ENCODE measurements around the gene MXRA8. TPM values are rescaled to one million over a fixed set of nuclear protein-coding genes. Genes with fewer than 3 reads are reported as not detected.

MXRA8 gene
- polyA plus RNA-seq, 2 of the 4 experiments (the other 2 are of a cell fraction) = 0.12 to 0.22 TPM

DNA sequence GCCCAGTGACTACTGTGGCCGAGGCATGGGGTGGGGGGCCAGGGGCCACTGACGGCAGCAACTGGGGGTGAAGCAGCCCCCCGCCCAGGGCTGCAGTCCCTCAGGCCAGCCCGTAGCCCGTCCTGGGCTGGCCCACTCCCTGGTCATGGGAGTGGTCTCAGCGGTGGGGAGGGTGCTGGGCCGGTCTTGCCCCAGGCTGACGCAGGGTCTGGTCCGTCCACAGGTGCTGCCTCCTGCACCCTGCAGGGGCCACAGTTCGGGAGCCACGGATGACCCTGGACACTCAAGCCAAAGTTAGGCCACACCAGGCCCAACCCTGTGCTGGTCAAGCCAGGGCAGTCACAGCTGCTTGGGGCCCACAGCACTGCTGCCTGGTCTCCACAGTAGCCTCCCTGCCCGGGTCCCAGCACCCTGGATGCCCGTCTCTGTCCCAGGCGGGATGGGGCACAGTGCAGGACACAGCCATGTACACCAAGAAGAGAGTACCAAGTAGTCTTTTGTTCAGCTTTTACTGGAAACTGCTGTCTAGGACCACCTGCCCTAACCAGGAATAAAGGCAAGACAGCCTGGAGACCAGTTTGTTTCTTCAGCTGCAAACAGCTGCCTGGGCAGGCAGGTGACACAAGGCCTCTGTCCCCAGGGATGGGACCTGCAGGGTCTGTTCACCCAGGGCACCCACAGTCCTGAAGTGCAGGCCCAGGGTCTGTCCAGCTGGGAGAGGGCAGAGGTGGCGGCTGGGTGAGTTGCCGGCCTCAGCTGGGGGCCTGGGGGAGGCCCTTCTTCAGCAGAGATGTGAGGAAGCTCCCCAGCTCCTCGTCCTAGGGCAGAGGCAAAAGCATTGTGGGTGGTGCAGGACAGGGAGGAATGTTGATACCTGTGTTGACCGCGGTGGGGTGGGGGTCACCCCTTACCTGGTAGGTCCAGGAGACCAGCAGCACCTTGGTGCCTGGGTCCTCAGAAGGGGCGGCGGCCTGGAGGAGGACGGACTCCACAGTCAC lies 46.9 kb downstream of the MXRA8 start:
- DNase-seq (ENCODE audit: low read depth in 1 of 2, low spot score in 1 of 2) (no peak), ATAC-seq (no peak), FAIRE-seq (no peak)
- CTCF ChIA-PET = interaction anchor here (1.6 kb wide), 1 partner anchor 9 kb away, joined by 4 read pairs; no protein-coding TSS in a partner anchor
- Histone ChIP-seq H3K4me3 (no peak overlapping the region), H3K9me3 (no peaks in the 10 kb centered on the region), H3K4me2 (no peak overlapping the region), H3K27ac (no peak overlapping the region), H3K4me1 (peaks cover 16% of the 10 kb centered on the region)
- POLR2A ChIA-PET = interaction anchor here (1.0 kb wide), 1 partner anchor 88 kb away, joined by 3 read pairs; the partner anchor contains the start of gene CCNL2
- TF ChIP-seq EHF (CRISPR knock-in tag; IDR thresholded peaks at IDR 0.05) = no peak
- TF ChIP-seq, protein P1, sequence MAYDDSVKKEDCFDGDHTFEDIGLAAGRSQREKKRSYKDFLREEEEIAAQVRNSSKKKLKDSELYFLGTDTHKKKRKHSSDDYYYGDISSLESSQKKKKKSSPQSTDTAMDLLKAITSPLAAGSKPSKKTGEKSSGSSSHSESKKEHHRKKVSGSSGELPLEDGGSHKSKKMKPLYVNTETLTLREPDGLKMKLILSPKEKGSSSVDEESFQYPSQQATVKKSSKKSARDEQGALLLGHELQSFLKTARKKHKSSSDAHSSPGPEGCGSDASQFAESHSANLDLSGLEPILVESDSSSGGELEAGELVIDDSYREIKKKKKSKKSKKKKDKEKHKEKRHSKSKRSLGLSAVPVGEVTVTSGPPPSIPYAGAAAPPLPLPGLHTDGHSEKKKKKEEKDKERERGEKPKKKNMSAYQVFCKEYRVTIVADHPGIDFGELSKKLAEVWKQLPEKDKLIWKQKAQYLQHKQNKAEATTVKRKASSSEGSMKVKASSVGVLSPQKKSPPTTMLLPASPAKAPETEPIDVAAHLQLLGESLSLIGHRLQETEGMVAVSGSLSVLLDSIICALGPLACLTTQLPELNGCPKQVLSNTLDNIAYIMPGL (CRISPR knock-in tag; IDR thresholded peaks at IDR 0.05; ENCODE audit: borderline replicate concordance) = no peak
- no peak for TF ChIP-seq ESRRA (IDR thresholded peaks at IDR 0.05; ENCODE audit: borderline replicate concordance, low read length)
- no peak for TF ChIP-seq CEBPB (IDR thresholded peaks at IDR 0.05)
- TF ChIP-seq FOSB (CRISPR knock-in tag; IDR thresholded peaks at IDR 0.05) = no peak
- no peak for TF ChIP-seq CHD2 (IDR thresholded peaks at IDR 0.05; ENCODE audit: low read length, partially characterized antibody)
- TF ChIP-seq, protein P2, sequence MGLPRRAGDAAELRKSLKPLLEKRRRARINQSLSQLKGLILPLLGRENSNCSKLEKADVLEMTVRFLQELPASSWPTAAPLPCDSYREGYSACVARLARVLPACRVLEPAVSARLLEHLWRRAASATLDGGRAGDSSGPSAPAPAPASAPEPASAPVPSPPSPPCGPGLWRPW (IDR thresholded peaks at IDR 0.05) = no peak
- no peak for TF ChIP-seq JUNB (IDR thresholded peaks at IDR 0.05)
- TF ChIP-seq, protein P3, sequence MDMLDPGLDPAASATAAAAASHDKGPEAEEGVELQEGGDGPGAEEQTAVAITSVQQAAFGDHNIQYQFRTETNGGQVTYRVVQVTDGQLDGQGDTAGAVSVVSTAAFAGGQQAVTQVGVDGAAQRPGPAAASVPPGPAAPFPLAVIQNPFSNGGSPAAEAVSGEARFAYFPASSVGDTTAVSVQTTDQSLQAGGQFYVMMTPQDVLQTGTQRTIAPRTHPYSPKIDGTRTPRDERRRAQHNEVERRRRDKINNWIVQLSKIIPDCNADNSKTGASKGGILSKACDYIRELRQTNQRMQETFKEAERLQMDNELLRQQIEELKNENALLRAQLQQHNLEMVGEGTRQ (IDR thresholded peaks at IDR 0.05) = no peak
- TF ChIP-seq MYC (IDR thresholded peaks at IDR 0.05; ENCODE audit: borderline replicate concordance, low read length) = no peak
- no peak for TF ChIP-seq ZFP36 (IDR thresholded peaks at IDR 0.05; ENCODE audit: borderline replicate concordance, partially characterized antibody)
- TF ChIP-seq, protein P4, sequence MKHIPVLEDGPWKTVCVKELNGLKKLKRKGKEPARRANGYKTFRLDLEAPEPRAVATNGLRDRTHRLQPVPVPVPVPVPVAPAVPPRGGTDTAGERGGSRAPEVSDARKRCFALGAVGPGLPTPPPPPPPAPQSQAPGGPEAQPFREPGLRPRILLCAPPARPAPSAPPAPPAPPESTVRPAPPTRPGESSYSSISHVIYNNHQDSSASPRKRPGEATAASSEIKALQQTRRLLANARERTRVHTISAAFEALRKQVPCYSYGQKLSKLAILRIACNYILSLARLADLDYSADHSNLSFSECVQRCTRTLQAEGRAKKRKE (CRISPR knock-in tag; IDR thresholded peaks at IDR 0.05; ENCODE audit: low read depth) = no peak
- no peak for TF ChIP-seq FOXS1 (CRISPR knock-in tag; IDR thresholded peaks at IDR 0.05)
- 98% methylated on average over 8 of the region's 22 CpGs for WGBS (ENCODE audit: missing lambda C conversion rate)

DNA sequence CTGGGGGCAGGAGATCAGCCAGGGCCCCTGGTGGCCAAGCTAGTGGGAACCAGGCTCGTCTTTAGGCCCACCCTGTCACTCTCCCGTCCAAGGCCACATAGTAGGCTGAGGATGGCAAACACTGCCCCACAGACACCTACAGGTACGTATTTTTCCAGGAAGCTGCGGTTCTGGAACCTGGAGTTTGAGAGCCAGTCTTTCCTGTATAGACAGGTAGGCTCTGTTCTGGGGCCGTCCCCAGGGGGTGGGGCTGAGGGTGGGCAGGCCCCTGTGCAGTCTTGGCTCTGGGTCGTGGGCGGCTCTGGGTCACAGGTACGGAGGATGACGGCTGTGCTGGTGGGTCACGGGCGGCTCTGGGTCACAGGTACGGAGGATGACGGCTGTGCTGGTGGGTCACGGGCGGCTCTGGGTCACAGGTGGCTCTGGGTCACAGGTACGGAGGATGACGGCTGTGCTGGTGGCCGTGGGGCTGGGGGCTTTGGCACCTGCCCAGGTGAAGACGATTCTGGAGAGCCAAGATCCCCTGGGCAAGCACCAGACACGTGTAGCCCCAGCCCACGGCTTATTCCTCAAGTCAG lies 47.8 kb downstream of the MXRA8 start:
- Histone ChIP-seq H3K9me3 (no peaks in the 10 kb centered on the region), H3K27ac (no peak overlapping the region), H3K4me1 (peaks cover 24% of the 10 kb centered on the region), H3K4me3 (no peak overlapping the region), H3K4me2 (no peak overlapping the region)
- 85% methylated on average over 7 of the region's 21 CpGs for WGBS (ENCODE audit: missing lambda C conversion rate)
- ChIA-PET POLR2A (no interaction called here), CTCF (interaction anchor here (1.6 kb wide), 1 partner anchor 8 kb away, joined by 4 read pairs; no protein-coding TSS in a partner anchor)
- no peak for FAIRE-seq
- no peak for ATAC-seq
- DNase-seq (ENCODE audit: low read depth in 1 of 2, low spot score in 1 of 2) = no peak
- TF ChIP-seq CHD2 (IDR thresholded peaks at IDR 0.05; ENCODE audit: low read length, partially characterized antibody) (no peak), TP53 (CRISPR knock-in tag; IDR thresholded peaks at IDR 0.05) (no peak), NFE2L2 (conservative IDR thresholded peaks at IDR 0.05; ENCODE audit: low read length) (no peak), RARB (CRISPR knock-in tag; IDR thresholded peaks at IDR 0.05) (no peak), CHD4 (IDR thresholded peaks at IDR 0.05; ENCODE audit: borderline replicate concordance) (no peak), KDM1A (IDR thresholded peaks at IDR 0.05; ENCODE audit: low read depth) (no peak), NR3C1 (IDR thresholded peaks at IDR 0.05) (no peak), MAFK (IDR thresholded peaks at IDR 0.05; ENCODE audit: partially characterized antibody) (no peak), CEBPB (IDR thresholded peaks at IDR 0.05) (no peak), POLR2A (IDR thresholded peaks at IDR 0.05; ENCODE audit: low read length) (no peak), POLR2AphosphoS2 (conservative IDR thresholded peaks at IDR 0.05; ENCODE audit: low read length) (no peak), EHMT2 (IDR thresholded peaks at IDR 0.05; ENCODE audit: low read depth) (no peak)
- TF ChIP-seq, protein P1 (CRISPR knock-in tag; IDR thresholded peaks at IDR 0.05; ENCODE audit: borderline replicate concordance) = no peak
- TF ChIP-seq, protein P2 (IDR thresholded peaks at IDR 0.05) = no peak
- TF ChIP-seq, protein P3 (IDR thresholded peaks at IDR 0.05) = no peak
- TF ChIP-seq, protein P5, sequence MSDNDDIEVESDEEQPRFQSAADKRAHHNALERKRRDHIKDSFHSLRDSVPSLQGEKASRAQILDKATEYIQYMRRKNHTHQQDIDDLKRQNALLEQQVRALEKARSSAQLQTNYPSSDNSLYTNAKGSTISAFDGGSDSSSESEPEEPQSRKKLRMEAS (IDR thresholded peaks at IDR 0.05) = no peak
- TF ChIP-seq, protein P6, sequence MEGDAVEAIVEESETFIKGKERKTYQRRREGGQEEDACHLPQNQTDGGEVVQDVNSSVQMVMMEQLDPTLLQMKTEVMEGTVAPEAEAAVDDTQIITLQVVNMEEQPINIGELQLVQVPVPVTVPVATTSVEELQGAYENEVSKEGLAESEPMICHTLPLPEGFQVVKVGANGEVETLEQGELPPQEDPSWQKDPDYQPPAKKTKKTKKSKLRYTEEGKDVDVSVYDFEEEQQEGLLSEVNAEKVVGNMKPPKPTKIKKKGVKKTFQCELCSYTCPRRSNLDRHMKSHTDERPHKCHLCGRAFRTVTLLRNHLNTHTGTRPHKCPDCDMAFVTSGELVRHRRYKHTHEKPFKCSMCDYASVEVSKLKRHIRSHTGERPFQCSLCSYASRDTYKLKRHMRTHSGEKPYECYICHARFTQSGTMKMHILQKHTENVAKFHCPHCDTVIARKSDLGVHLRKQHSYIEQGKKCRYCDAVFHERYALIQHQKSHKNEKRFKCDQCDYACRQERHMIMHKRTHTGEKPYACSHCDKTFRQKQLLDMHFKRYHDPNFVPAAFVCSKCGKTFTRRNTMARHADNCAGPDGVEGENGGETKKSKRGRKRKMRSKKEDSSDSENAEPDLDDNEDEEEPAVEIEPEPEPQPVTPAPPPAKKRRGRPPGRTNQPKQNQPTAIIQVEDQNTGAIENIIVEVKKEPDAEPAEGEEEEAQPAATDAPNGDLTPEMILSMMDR (IDR thresholded peaks at IDR 0.05) = no peak
